B cell (primary cell): ENCODE data around the gene KCTD14. TPM values are rescaled to one million over a fixed set of nuclear protein-coding genes. Genes with fewer than 3 reads are reported as not detected.

Experiments
- ATAC-seq: fragments of 200-7000 bp; cut with Tn5 transposase; one replicate; pipeline ENCODE4 v1.10.0; 2021; ENCODE audit warnings: low read depth, mild to moderate bottlenecking, moderate number of reproducible peaks, moderate library complexity
- CTCF ChIA-PET: fragments of 350-600 bp; sonication (Branson Sonifier 250); formaldehyde crosslinking; loops from one replicate; lab custom pipeline; 2021; ENCODE audit warnings: antibody characterized with exemption, inconsistent platforms; lab: Charles Lee
- POLR2A ChIA-PET: fragments of 350-600 bp; sonication (Branson Sonifier 250); formaldehyde crosslinking; loops from one replicate; lab custom pipeline; 2021; ENCODE audit warnings: antibody characterized with exemption; lab: Charles Lee
- DNase-seq: peaks from one replicate; pipeline ENCODE4 v3.0.0; 2013
- H2AFZ ChIP-seq: 2 replicates; pipeline ENCODE4 v1.6.1; 2012; ENCODE audit warnings: mild to moderate bottlenecking, low read depth, low read length; ENCODE audit not compliant: insufficient read depth, poor library complexity, severe bottlenecking
- H3K27ac ChIP-seq, 2 donors: 1 replicate in 1 of 2; 2 replicates in 1 of 2; pipeline ENCODE4 v1.5.1; 2012 to 2013; ENCODE audit warnings: low read length in 2 of 2, mild to moderate bottlenecking in 2 of 2, moderate library complexity in 1 of 2
- H3K27me3 ChIP-seq, 4 experiments: fragments of 200-600 bp in 1 of 4; sonication (generic) in 1 of 4; replicated peaks in 1 of 4; 1 replicate in 2 of 4; 2 replicates in 2 of 4; pipeline versions ENCODE4 v1.6.1 to v1.7.0; 2013 to 2016; ENCODE audit warnings: low read length in 3 of 4, mild to moderate bottlenecking in 2 of 4, mixed read lengths in 1 of 4, moderate library complexity in 1 of 4; ENCODE audit not compliant: insufficient read depth in 4 of 4, control insufficient read depth in 3 of 4; ENCODE audit errors: control extremely low read depth in 1 of 4
- H3K36me3 ChIP-seq, 2 experiments: replicated peaks in 1 of 2; 1 replicate in 1 of 2; 2 replicates in 1 of 2; pipeline versions ENCODE4 v1.6.1 to v1.7.1; 2013; ENCODE audit warnings: low read length in 1 of 2; ENCODE audit not compliant: insufficient read depth in 2 of 2, control insufficient read depth in 1 of 2; ENCODE audit errors: control extremely low read depth in 1 of 2, extremely low read depth in 1 of 2
- H3K4me1 ChIP-seq, 2 donors: fragments of 200-600 bp in 1 of 2; sonication (generic) in 1 of 2; 1 replicate in 1 of 2; 2 replicates in 1 of 2; pipeline versions ENCODE4 v1.5.1 to v1.6.1; 2013 to 2017; ENCODE audit warnings: low read length in 2 of 2; ENCODE audit not compliant: control insufficient read depth in 2 of 2, insufficient read depth in 2 of 2
- H3K4me2 ChIP-seq: replicated peaks from 2 replicates; pipeline ENCODE3; 2012; ENCODE audit warnings: mild to moderate bottlenecking, low read depth, low read length; ENCODE audit not compliant: poor library complexity, severe bottlenecking
- H3K4me3 ChIP-seq, 5 experiments: fragments of 200-600 bp in 1 of 5; sonication (generic) in 1 of 5; 1 replicate in 3 of 5; 2 replicates in 2 of 5; pipeline versions ENCODE4 v1.5.1 to v1.7.0; 2011 to 2016; ENCODE audit warnings: low read length in 4 of 5, mild to moderate bottlenecking in 4 of 5, low read depth in 2 of 5, control low read depth in 1 of 5, moderate library complexity in 1 of 5; ENCODE audit not compliant: insufficient read depth in 1 of 5; ENCODE audit errors: control extremely low read depth in 1 of 5, extremely low read depth in 1 of 5
- H3K79me2 ChIP-seq: fragments of 200-600 bp; sonication (generic); one replicate; pipeline ENCODE4 v1.6.0; 2016; ENCODE audit warnings: low read length; ENCODE audit not compliant: control insufficient read depth, insufficient read depth
- H3K9ac ChIP-seq: fragments of 200-600 bp; sonication (generic); 2 replicates; pipeline ENCODE4 v1.6.1; 2017; ENCODE audit warnings: mild to moderate bottlenecking, low read length, moderate library complexity
- H3K9me3 ChIP-seq, 3 donors: one replicate each; pipeline versions ENCODE4 v1.6.1 to v1.7.1; 2013; ENCODE audit warnings: low read length in 2 of 3; ENCODE audit not compliant: control insufficient read depth in 2 of 3, insufficient read depth in 1 of 3; ENCODE audit errors: control extremely low read depth in 1 of 3
- H4K20me1 ChIP-seq: 2 replicates; pipeline ENCODE4 v1.6.0; 2012; ENCODE audit warnings: mild to moderate bottlenecking, low read length; ENCODE audit not compliant: insufficient read depth, control insufficient read depth, poor library complexity, severe bottlenecking
- H3K27ac Mint-ChIP-seq: one replicate; pipeline ENCODE4 v1.8.0; 2021; ENCODE audit warnings: mixed read lengths
- H3K27me3 Mint-ChIP-seq: one replicate; pipeline ENCODE4 v1.8.0; 2021; ENCODE audit warnings: mixed read lengths
- H3K4me1 Mint-ChIP-seq: one replicate; pipeline ENCODE4 v1.8.0; 2021; ENCODE audit warnings: mixed read lengths
- H3K4me3 Mint-ChIP-seq: one replicate; pipeline ENCODE4 v1.8.0; 2021; ENCODE audit warnings: mixed read lengths
- H3K9me3 Mint-ChIP-seq: one replicate; pipeline ENCODE4 v1.8.0; 2022; ENCODE audit warnings: mixed read lengths; ENCODE audit not compliant: insufficient read depth
- CTCF ChIP-seq: fragments of 200-600 bp; IDR thresholded peaks from one replicate; pipeline ENCODE4 v1.8.0; 2022; ENCODE audit warnings: antibody characterized with exemption, mild to moderate bottlenecking
- EZH2 ChIP-seq: IDR thresholded peaks from 2 replicates; pipeline ENCODE4 v1.6.1; 2012; ENCODE audit warnings: borderline replicate concordance, low read depth, mild to moderate bottlenecking, moderate library complexity, low read length; ENCODE audit not compliant: insufficient read depth, poor library complexity, severe bottlenecking
- WGBS: methylation state at CpG from one replicate; pipeline ENCODE4 v1.1.5; 2013; ENCODE audit warnings: missing lambda C conversion rate; ENCODE audit not compliant: insufficient coverage; 5-methylcytosine and 5-hydroxymethylcytosine counted together
- intact Hi-C: fragments of 100-400 bp; cut with micrococcal nuclease; formaldehyde crosslinking; loops from one replicate; pipeline ENCODE4 v1.10.0; 2022
- polyA plus RNA-seq: library from polyadenylated mRNA; depleted of rRNA; stranded (reverse); fragments of >200 nt; gene quantifications from 2 replicates; pipeline ENCODE4 v1.2.3, GENCODE V29; 2012
- total RNA-seq, 2 donors: library from RNA; stranded (reverse); fragments of 120-200 nt in 1 of 2; gene quantifications; 1 replicate in 1 of 2; 2 replicates in 1 of 2; pipeline versions ENCODE4 v1.2.3 to v1.2.4, GENCODE V29; 2013 to 2022

The KCTD14 gene
- total and polyA plus RNA-seq, 2 donors (not counting 1 experiment from before 2014, with no cell fraction given), result 0.18 TPM; not detected in 1

GRCh38 chr11:77967753-77968152 is 55.3 kb downstream of the KCTD14 start:
- Mint-ChIP-seq H3K27me3 (no peaks in the 10 kb centered on the region), H3K4me1 (peaks cover 12% of the 10 kb centered on the region), H3K27ac (no peak overlapping the region), H3K9me3 (no peaks in the 10 kb centered on the region), H3K4me3 (no peak overlapping the region)
- no peaks in the 10 kb centered on the region for H3K79me2 ChIP-seq
- H3K27ac ChIP-seq, result no peak overlapping the region
- no peaks in the 10 kb centered on the region for H4K20me1 ChIP-seq
- no peak overlapping the region for H2AFZ ChIP-seq
- intact Hi-C loops, result no loop called here
- H3K4me1 ChIP-seq, result peaks cover 3 to 5% of the 10 kb centered on the region in 2 donors
- no peaks in the 10 kb centered on the region for H3K27me3 ChIP-seq
- DNase-seq, result no peak
- H3K36me3 ChIP-seq, result peaks cover 5 to 8% of the 10 kb centered on the region in 2 experiments
- no peak overlapping the region for H3K4me3 ChIP-seq
- TF ChIP-seq EZH2, result no peak
- no peaks in the 10 kb centered on the region for H3K9me3 ChIP-seq
- CTCF ChIA-PET, result interaction anchor here (1.0 kb wide), 1 partner anchor 27 kb away, joined by 3 read pairs; the partner anchor contains the start of gene INTS4
- no peak for ATAC-seq
- no peak overlapping the region for H3K4me2 ChIP-seq
- H3K9ac ChIP-seq, result no peak overlapping the region
- POLR2A ChIA-PET, result no interaction called here

- peaks cover 3 to 5% of the 10 kb centered on the region in 2 donors for H3K4me1 ChIP-seq
- DNase-seq (no peak), ATAC-seq (no peak)
- Mint-ChIP-seq H3K27me3 (no peaks in the 10 kb centered on the region), H3K4me1 (peaks cover 12% of the 10 kb centered on the region), H3K27ac (no peak overlapping the region), H3K9me3 (no peaks in the 10 kb centered on the region), H3K4me3 (no peak overlapping the region)
- H2AFZ ChIP-seq, result no peak overlapping the region
- 100% methylated on average over 1 of the region's 2 CpGs for WGBS
- ChIA-PET CTCF (no interaction called here), POLR2A (no interaction called here)
- intact Hi-C loops, result no loop called here
- H3K27ac ChIP-seq, result no peak overlapping the region
- no peak overlapping the region for H3K4me3 ChIP-seq
- H4K20me1 ChIP-seq, result no peaks in the 10 kb centered on the region
- H3K79me2 ChIP-seq, result no peaks in the 10 kb centered on the region
- H3K9me3 ChIP-seq, result no peaks in the 10 kb centered on the region
- TF ChIP-seq CTCF (no peak), EZH2 (no peak)
- no peak overlapping the region for H3K4me2 ChIP-seq
- H3K36me3 ChIP-seq, result peaks cover 7 to 8% of the 10 kb centered on the region in 2 experiments
- H3K9ac ChIP-seq, result no peak overlapping the region
- H3K27me3 ChIP-seq, result no peaks in the 10 kb centered on the region
Measured at GRCh38 chr11:77967121-77967520, 56.0 kb downstream of the KCTD14 start.
